DND-41 (cell line): ENCODE results near the gene SYNJ1.

Source experiments
- ATAC-seq: fragments of 200-7000 bp; cut with Tn5 transposase; 3 replicates; pipeline ENCODE4 v1.9.1; 2021; ENCODE audit warnings: low read depth; ENCODE audit not compliant: insufficient read depth
- DNase-seq: peaks from one replicate; pipeline ENCODE4 v3.0.0-alpha.2; 2020
- H2AFZ ChIP-seq: 2 replicates; pipeline ENCODE4 v1.6.0; 2012; ENCODE audit warnings: low read depth, low read length
- H3K27ac ChIP-seq: 2 replicates; pipeline ENCODE4 v1.5.1; 2012; ENCODE audit warnings: low read length, inconsistent platforms
- H3K27me3 ChIP-seq: fragments of 200-600 bp; sonication (generic); 2 replicates; pipeline ENCODE4 v1.6.0; 2012; ENCODE audit warnings: low read length, mild to moderate bottlenecking, inconsistent platforms; ENCODE audit not compliant: insufficient read depth, poor library complexity
- H3K36me3 ChIP-seq: 2 replicates; pipeline ENCODE4 v1.5.1; 2012; ENCODE audit warnings: low read length, inconsistent platforms; ENCODE audit not compliant: insufficient read depth
- H3K4me1 ChIP-seq: 2 replicates; pipeline ENCODE4 v1.5.1; 2012; ENCODE audit warnings: mild to moderate bottlenecking, low read length; ENCODE audit not compliant: insufficient read depth
- H3K4me2 ChIP-seq: 2 replicates; pipeline ENCODE4 v1.6.0; 2012; ENCODE audit warnings: mild to moderate bottlenecking, moderate library complexity, low read length, inconsistent platforms; ENCODE audit not compliant: insufficient read depth
- H3K4me3 ChIP-seq, 2 experiments: fragments of 200-600 bp in 1 of 2; shearing (Covaris generic) in 1 of 2; 2 replicates each; pipeline ENCODE4 v1.5.1; 2012 to 2016; ENCODE audit warnings: inconsistent platforms in 2 of 2, low read length in 2 of 2, mild to moderate bottlenecking in 2 of 2, low read depth in 1 of 2, moderate library complexity in 1 of 2
- H3K79me2 ChIP-seq: 2 replicates; pipeline ENCODE4 v1.6.0; 2012; ENCODE audit warnings: low read length, inconsistent platforms; ENCODE audit not compliant: insufficient read depth
- H3K9ac ChIP-seq: 2 replicates; pipeline ENCODE4 v1.6.0; 2012; ENCODE audit warnings: low read depth, mild to moderate bottlenecking, inconsistent platforms, low read length, moderate library complexity
- H3K9me3 ChIP-seq: 2 replicates; pipeline ENCODE4 v1.5.1; 2012; ENCODE audit warnings: low read length, moderate library complexity, mild to moderate bottlenecking, inconsistent platforms; ENCODE audit not compliant: insufficient read depth, severe bottlenecking
- H4K20me1 ChIP-seq: 2 replicates; pipeline ENCODE4 v1.6.0; 2012; ENCODE audit warnings: low read length; ENCODE audit not compliant: insufficient read depth
- CTCF ChIP-seq: IDR thresholded peaks from 2 replicates; pipeline ENCODE4 v1.5.1; 2012; ENCODE audit warnings: borderline replicate concordance, low read length, moderate library complexity, mild to moderate bottlenecking; ENCODE audit not compliant: poor library complexity, severe bottlenecking; ENCODE audit errors: extremely low read depth
- EZH2 ChIP-seq: IDR thresholded peaks from 3 replicates; pipeline ENCODE4 v1.6.1; 2012; ENCODE audit warnings: borderline replicate concordance, low read depth, mild to moderate bottlenecking, moderate library complexity, low read length, inconsistent platforms; ENCODE audit not compliant: severe bottlenecking

Gene SYNJ1

GRCh38 chr21:32604464-32604863 lies 123.3 kb downstream of the SYNJ1 start:
- Histone ChIP-seq H3K27ac (no peak overlapping the region), H3K27me3 (no peaks in the 10 kb centered on the region), H4K20me1 (peaks cover 5% of the 10 kb centered on the region; the same call in 1 of the 2 replicates), H3K4me1 (no peaks in the 10 kb centered on the region), H3K4me2 (no peak overlapping the region), H2AFZ (no peak overlapping the region), H3K36me3 (peaks cover 86% of the 10 kb centered on the region), H3K9ac (no peak overlapping the region), H3K4me3 (no peak overlapping the region), H3K9me3 (no peaks in the 10 kb centered on the region), H3K79me2 (no peaks in the 10 kb centered on the region)
- TF ChIP-seq EZH2 (no peak), CTCF (no peak)
- DNase-seq = no peak
- ATAC-seq = no peak

- H3K36me3 ChIP-seq = peaks cover 79% of the 10 kb centered on the region
- no peak overlapping the region for H3K4me2 ChIP-seq
- no peak for TF ChIP-seq CTCF
- TF ChIP-seq EZH2 = no peak
- no peak overlapping the region for H3K4me3 ChIP-seq
- H3K27me3 ChIP-seq = no peaks in the 10 kb centered on the region
- ATAC-seq (no peak), DNase-seq (no peak)
- H3K9me3 ChIP-seq = no peaks in the 10 kb centered on the region
- H4K20me1 ChIP-seq = peaks cover 5% of the 10 kb centered on the region; the same call in 1 of the 2 replicates
- no peak overlapping the region for H3K27ac ChIP-seq
- no peak overlapping the region for H3K9ac ChIP-seq
- H2AFZ ChIP-seq = no peak overlapping the region
- no peaks in the 10 kb centered on the region for H3K4me1 ChIP-seq
- no peaks in the 10 kb centered on the region for H3K79me2 ChIP-seq
These were observed 124.7 kb downstream of the SYNJ1 start for GRCh38 chr21:32603131-32603530.

DNA sequence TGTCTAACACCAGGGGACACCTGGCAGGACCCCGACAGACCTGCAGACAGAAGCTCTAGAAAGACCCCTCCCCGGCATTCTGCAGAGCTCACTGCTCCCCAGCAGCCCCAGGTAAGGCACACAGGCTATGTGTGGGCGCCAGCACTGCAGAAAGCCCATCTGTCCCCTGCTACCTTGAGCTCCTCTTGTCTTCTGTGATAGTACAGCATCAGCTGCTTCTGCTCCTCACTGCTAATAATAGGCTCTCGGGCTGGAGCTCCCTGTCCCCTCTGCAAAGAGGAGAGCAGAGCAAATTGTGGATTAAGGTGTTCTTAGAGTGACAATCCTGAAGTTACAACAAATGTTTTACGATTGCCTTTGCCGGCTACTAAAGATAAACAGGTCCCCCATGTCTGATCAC lies 125.7 kb downstream of the SYNJ1 start:
- no peak overlapping the region for H3K9ac ChIP-seq
- H3K27me3 ChIP-seq = no peaks in the 10 kb centered on the region
- no peak overlapping the region for H3K4me3 ChIP-seq
- H2AFZ ChIP-seq = no peak overlapping the region
- DNase-seq = no peak
- H4K20me1 ChIP-seq = peaks cover 5% of the 10 kb centered on the region; the same call in 1 of the 2 replicates
- H3K4me2 ChIP-seq = no peak overlapping the region
- no peaks in the 10 kb centered on the region for H3K79me2 ChIP-seq
- peaks cover 72% of the 10 kb centered on the region for H3K36me3 ChIP-seq
- no peaks in the 10 kb centered on the region for H3K9me3 ChIP-seq
- no peak for TF ChIP-seq EZH2
- TF ChIP-seq CTCF = no peak
- H3K4me1 ChIP-seq = no peaks in the 10 kb centered on the region
- no peak overlapping the region for H3K27ac ChIP-seq
- no peak for ATAC-seq

GRCh38 chr21:32599526-32599925 lies 128.3 kb downstream of the SYNJ1 start:
- no peak overlapping the region for H3K9ac ChIP-seq
- H3K4me3 ChIP-seq = no peak overlapping the region
- no peak overlapping the region for H3K27ac ChIP-seq
- no peaks in the 10 kb centered on the region for H3K79me2 ChIP-seq
- H3K36me3 ChIP-seq = peaks cover 47% of the 10 kb centered on the region
- H3K9me3 ChIP-seq = no peaks in the 10 kb centered on the region
- no peak overlapping the region for H3K4me2 ChIP-seq
- H3K27me3 ChIP-seq = no peaks in the 10 kb centered on the region
- H4K20me1 ChIP-seq = peaks cover 5% of the 10 kb centered on the region; the same call in 1 of the 2 replicates
- ATAC-seq (no peak), DNase-seq (no peak)
- TF ChIP-seq CTCF (no peak), EZH2 (no peak)
- no peaks in the 10 kb centered on the region for H3K4me1 ChIP-seq
- no peak overlapping the region for H2AFZ ChIP-seq
